Activated gamma-delta T cell treated with Interleukin-2 at 50 U/mL for 16 hours (primary cell): ENCODE results near the gene ZC3H4.
A peak's percentile ranks its signal among the peaks of the same experiment; 100 is the strongest.

ENCODE experiments used
- DNase-seq: peaks from one replicate; pipeline ENCODE4 v3.0.0-alpha.2; 2020

ZC3H4 gene

DNA sequence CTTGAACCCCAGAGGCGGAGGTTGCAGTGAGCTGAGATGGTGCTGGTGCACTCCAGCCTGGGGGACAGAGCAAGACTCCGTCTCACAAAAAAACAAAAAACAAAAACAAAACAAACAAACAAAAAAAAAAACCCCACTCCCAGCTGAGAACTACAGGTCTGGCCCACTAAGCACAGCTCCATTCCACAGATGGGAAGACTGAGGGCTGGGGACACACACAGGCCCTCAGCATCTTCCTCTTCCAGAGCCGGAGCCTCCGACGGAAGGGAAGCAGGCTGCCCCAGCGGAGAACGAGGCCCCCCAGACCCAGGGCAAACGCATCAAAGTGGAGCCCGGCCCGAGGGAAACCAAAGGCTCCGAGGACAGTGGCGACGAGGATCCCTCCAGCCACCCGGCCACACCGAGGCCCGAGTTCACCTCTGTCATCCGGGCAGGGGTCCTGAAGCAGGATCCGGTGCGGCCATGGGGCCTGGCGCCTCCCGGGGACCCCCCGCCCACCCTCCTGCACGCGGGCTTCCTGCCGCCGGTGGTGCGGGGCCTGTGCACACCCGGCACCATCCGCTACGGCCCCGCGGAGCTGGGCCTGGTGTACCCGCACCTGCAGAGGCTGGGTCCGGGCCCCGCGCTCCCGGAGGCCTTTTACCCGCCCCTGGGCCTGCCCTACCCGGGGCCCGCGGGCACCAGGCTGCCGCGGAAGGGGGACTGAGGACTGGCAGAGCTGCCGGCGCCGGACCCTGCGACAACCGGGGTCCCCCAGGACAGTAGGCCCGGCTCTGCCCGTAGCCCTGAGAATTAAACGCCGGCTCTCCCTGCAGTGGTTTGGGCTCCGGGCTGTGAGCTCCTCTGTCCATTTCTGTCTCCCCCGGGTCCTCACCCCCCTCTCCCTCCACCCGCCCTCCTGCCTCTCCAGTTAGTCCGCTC, 68.4 kb downstream of the ZC3H4 start:
- no peak for DNase-seq

- DNase-seq, result no peak
These were observed 72.7 kb downstream of the ZC3H4 start for GRCh38 chr19:47040869-47041268.

DNA sequence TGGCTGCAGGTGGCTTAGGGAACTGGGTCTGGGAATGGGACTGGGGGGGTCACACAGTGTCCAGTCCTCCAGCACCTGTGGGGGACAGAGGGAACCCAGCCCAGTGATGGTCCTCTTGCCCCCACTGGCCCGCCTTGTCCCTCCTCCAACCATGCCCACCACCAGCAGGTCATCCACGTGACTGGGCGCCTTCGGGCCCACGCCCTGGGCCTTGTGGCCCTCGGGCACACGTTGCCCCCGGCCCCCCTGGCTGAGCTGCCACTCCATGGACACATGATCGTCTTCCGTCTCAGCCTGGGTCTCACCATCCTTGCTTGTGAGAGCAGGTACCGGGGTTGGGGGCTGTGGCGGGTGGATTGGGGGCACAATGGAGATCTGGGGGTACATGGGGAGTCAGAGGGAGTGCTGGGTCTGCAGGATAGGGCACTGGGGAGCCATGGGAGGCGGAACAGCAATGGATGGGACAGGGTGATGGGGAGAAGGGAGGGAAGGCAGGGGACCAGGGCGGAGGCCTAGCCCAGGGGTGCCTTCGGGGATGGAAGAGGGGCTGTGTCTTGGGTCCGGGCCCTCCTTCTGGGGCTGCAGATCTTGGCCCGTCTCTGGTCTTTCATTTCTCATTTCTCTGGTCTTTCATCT, 74.2 kb downstream of the ZC3H4 start:
- no peak for DNase-seq

GRCh38 chr19:47037766-47038165, 75.8 kb downstream of the ZC3H4 start:
- no peak for DNase-seq

GRCh38 chr19:47036097-47036651, 77.4 kb downstream of the ZC3H4 start:
- no peak for DNase-seq

DNA sequence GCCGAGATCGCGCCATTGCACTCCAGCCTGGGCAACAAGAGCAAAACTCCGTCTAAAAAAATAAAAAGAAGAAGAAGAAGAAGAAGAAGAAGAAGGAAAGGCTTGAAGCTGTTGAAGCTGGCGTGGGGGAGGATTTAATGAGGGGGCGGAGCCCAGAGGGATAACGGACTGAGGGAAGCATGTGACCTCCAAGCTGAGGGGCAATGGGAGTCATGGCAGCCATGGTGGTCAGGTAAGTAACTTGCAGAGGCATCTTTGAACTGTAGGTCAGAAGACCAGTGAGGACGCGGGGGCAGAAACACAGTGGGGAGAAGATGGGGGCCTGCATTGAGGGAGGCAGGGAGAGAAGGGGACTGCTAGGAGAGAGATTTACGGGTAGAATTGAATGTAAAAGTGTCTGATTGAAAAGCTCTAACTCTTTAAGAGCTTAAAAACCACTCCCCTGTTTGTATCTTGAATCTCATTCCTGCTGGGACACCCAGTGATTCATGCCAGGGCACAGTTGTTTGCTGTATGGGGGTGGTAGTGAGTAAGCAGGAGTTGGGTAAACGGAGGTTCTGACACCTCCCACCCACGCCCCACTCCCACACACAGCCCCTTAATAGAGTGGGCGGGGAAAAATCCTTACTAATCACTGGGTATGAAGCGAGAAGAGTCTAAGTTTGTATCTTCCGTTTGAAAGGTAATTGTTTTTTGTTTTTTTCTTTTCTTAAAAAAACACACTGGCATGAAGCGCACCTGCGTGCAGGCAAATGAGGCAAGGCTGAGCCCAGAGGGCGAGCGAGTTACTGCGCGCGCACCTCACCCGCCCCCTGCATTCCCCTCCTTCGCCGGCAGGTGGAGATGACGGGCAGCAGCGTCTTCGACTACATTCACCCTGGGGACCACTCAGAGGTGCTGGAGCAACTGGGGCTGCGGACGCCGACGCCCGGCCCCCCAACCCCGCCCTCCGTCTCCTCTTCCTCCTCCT, 78.2 kb downstream of the ZC3H4 start:
- peak; percentile 96 for DNase-seq

DNA sequence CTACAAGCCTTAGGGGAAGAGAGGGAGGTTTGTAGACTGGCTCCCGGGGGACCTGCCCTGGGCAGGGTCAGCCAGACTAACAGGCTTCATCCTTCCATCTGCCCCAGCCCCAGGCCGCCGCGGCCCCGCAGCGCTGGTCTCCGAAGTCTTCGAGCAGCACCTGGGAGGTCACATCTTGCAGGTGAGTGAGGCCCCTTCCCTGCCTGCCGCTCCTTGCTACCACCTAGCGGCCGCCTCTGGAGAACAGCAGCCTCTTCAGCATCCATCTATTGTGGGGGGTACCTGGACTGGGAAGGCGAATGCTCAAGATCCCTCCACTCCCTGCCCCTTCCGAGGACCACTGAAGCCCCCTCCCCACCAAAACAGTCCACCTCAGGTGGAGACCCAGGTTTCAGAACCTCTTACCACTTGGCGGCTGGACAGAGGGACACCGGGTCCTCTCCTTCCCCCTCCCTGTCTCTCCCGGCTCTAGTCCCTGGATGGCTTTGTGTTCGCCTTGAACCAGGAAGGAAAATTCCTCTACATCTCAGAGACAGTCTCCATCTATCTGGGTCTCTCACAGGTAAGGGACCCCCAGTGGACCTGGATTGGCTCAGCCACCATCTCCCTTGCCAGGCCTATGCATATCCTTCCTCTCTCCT, 81.3 kb downstream of the ZC3H4 start:
- DNase-seq, result peak; percentile 65

GRCh38 chr19:47028195-47028601, 85.4 kb downstream of the ZC3H4 start:
- no peak for DNase-seq

GRCh38 chr19:47027586-47028088, 85.9 kb downstream of the ZC3H4 start:
- DNase-seq, result no peak

- DNase-seq, result no peak
These were observed 86.7 kb downstream of the ZC3H4 start for GRCh38 chr19:47026889-47027288.

DNA sequence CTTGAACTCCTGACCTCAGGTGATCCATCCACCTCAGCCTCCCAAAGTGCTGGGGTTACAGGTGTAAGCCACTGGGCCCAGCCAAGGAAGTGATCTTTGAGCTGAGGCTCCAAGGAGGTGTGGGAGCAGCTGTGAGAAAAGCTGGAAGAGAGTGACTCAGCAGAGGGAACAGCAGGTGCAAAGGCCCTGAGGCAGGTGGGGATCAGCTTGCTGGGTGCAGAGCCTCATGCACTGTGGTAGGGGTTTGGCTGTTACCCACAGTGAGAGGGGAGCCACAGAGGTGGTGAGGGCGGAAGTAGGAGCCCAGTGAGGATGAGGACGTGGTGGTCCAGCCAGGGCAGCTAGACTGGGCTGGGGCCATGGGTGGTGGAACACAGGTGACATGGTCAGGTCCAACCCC, 87.4 kb downstream of the ZC3H4 start:
- DNase-seq, result no peak

DNA sequence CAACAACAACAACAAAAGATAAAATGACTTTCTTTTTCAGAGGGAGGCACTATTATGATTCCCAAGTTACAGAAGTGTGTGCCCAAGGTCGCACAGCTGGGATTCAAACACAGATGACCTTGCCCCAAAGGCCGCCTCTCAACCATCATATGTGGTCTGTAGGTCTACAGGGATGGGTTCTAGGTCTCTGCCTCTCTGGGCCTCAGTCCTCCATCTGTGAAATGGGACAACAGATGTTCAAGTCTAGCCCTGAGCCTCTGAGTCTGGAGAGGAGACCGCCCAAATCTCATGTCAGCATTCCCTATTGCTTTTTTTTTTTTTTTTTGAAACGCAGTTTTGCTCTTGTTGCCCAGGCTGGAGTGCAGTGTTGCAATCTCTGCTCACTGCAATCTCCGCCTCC, 89.1 kb downstream of the ZC3H4 start:
- no peak for DNase-seq

GRCh38 chr19:47023448-47023794, 90.2 kb downstream of the ZC3H4 start:
- DNase-seq, result no peak

GRCh38 chr19:47022541-47023447, 90.8 kb downstream of the ZC3H4 start:
- DNase-seq, result no peak

- DNase-seq, result no peak
These were observed 91.4 kb downstream of the ZC3H4 start for GRCh38 chr19:47022140-47022536.

GRCh38 chr19:47021536-47022139, 91.9 kb downstream of the ZC3H4 start:
- DNase-seq, result no peak

DNA sequence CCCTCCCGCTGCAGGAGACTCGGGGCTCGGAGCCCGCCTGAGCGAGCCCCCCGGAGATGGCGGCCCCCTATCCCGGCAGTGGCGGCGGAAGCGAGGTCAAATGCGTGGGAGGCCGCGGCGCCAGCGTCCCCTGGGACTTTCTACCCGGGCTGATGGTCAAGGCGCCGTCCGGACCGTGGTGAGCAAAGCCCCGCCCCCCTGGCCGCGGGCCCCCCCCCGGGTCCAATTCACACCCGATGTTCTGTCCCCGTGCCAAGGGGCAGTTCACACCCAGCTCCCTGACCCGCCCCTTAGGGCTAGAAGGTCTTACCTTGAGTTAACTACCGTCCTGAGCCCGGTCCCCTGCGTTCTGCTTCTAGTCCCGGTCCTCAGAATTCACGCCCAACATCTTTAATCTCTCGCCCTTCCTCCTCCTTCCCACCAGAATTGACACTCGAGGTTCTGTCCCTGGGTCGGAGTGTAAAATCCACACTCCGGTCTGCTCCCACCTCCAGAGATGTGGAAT, 92.5 kb downstream of the ZC3H4 start:
- no peak for DNase-seq

- no peak for DNase-seq
These were observed 93.3 kb downstream of the ZC3H4 start for GRCh38 chr19:47020132-47020805.

GRCh38 chr19:47019431-47020041, 94.0 kb downstream of the ZC3H4 start, which contains the start of gene NPAS1:
TSS of gene NPAS1 (plus strand) at chr19:47019837. CDS start at chr19:47021048, 1,211 bp downstream.
- DNase-seq, result no peak
